ENCODE measurements around the gene RAB11FIP4. TPM values are rescaled to one million over a fixed set of nuclear protein-coding genes. Genes with fewer than 3 reads are reported as not detected.

The RAB11FIP4 gene
- total RNA-seq, 4 donors from 2014 or later, result 9.9 to 23.6 (median 16.1) TPM

DNA sequence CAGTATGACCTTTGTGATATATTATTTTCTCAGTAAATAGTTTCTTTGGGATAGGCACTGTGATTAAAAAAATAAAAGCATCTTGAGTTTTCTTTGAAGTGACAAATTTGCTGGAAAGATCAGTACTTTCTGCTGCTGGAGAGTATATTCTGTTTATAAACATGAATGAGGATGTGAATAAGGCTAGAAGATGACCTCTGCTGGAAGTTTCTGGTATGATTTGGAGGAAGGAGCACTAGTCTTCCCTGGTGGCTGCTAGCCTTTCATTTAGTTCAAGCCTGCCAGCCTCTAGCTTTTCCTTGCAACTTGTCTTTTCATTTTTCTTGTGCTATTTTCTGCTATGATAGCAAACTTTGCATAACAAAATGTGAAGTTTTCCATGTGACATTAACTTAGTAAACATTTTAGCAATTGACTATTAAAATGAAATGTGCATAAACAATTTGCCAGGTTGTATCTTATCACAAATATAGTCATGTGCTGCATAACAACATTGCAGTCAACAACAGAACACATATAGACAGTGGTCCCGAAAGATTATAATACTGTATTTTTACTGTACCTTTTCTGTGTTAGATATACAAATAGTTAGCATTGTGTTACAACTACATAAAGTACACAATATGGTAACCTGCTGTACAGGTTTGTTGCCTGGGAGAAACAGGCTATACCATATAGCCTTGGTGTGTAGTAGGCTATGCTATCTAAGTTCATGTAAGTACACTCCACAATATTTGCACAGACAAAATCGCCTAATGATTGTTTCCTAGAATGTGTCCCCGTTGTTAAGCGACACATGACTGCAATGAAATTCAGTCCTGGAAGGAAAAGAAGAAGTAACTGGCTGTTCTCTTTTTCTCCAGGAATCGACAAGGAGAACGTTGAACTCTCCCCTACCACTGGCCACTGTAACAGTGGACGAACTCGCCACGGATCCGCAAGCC is 18.1 kb upstream of the RAB11FIP4 start:
- WGBS, 2 donors, result 87 to 93% methylated on average over 10 of the region's 10 CpGs
- Histone ChIP-seq H3K4me1 (no peaks in the 10 kb centered on the region), H3K9me3 (no peaks in the 10 kb centered on the region), H3K4me3 (no peak overlapping the region), H3K27me3 (no peaks in the 10 kb centered on the region), H3K36me3 (peaks cover 0 to 34% (median 0%) of the 10 kb centered on the region in 3 donors), H3K27ac (no peak overlapping the region)
- no peak for DNase-seq
- intact Hi-C loops (cut with DNase I), result no loop called here
- TF ChIP-seq POLR2A (IDR thresholded peaks at IDR 0.05), result no peak
- TF ChIP-seq, protein P1, sequence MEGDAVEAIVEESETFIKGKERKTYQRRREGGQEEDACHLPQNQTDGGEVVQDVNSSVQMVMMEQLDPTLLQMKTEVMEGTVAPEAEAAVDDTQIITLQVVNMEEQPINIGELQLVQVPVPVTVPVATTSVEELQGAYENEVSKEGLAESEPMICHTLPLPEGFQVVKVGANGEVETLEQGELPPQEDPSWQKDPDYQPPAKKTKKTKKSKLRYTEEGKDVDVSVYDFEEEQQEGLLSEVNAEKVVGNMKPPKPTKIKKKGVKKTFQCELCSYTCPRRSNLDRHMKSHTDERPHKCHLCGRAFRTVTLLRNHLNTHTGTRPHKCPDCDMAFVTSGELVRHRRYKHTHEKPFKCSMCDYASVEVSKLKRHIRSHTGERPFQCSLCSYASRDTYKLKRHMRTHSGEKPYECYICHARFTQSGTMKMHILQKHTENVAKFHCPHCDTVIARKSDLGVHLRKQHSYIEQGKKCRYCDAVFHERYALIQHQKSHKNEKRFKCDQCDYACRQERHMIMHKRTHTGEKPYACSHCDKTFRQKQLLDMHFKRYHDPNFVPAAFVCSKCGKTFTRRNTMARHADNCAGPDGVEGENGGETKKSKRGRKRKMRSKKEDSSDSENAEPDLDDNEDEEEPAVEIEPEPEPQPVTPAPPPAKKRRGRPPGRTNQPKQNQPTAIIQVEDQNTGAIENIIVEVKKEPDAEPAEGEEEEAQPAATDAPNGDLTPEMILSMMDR (IDR thresholded peaks at IDR 0.05), result peak; percentile 38 to 66 (median 43)

DNA sequence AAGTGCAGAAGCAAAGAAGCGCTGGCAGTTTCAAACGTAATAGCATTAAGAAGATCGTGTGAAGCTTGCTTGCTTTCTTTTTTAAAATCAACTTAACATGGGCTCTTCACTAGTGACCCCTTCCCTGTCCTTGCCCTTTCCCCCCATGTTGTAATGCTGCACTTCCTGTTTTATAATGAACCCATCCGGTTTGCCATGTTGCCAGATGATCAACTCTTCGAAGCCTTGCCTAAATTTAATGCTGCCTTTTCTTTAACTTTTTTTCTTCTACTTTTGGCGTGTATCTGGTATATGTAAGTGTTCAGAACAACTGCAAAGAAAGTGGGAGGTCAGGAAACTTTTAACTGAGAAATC is 17.4 kb upstream of the RAB11FIP4 start:
- H3K9me3 ChIP-seq, result no peaks in the 10 kb centered on the region
- TF ChIP-seq, protein P1 (IDR thresholded peaks at IDR 0.05), result no peak
- TF ChIP-seq POLR2A (IDR thresholded peaks at IDR 0.05), result no peak
- WGBS, 2 donors, result 81 to 84% methylated on average over 6 of the region's 6 CpGs
- no peak overlapping the region for H3K27ac ChIP-seq
- no peaks in the 10 kb centered on the region for H3K27me3 ChIP-seq
- DNase-seq, result no peak
- no peak overlapping the region for H3K4me3 ChIP-seq
- H3K4me1 ChIP-seq, result no peaks in the 10 kb centered on the region
- H3K36me3 ChIP-seq, result peaks cover 0 to 29% (median 0%) of the 10 kb centered on the region in 3 donors
- intact Hi-C loops (cut with DNase I), result no loop called here

DNA sequence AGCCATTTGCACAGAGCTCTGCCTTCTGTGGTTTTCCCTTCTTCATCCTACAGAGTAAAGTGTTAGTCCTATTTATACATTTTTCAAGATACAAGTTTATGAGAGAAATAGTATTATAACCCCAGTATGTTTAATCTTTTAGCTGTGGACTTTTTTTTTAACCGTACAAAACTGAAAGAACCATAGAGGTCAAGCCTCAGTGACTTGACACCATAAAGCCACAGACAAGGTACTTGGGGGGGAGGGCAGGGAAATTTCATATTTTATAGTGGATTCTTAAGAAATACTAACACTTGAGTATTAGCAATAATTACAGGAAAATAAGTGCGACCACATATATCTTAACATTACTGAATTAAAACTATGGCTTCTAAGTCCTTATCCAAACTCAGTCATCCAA is 17.0 kb upstream of the RAB11FIP4 start:
- DNase-seq, result no peak
- H3K4me3 ChIP-seq, result no peak overlapping the region
- intact Hi-C loops (cut with DNase I), result no loop called here
- H3K4me1 ChIP-seq, result no peaks in the 10 kb centered on the region
- H3K9me3 ChIP-seq, result no peaks in the 10 kb centered on the region
- H3K36me3 ChIP-seq, result peaks cover 0 to 29% (median 0%) of the 10 kb centered on the region in 3 donors
- H3K27me3 ChIP-seq, result no peaks in the 10 kb centered on the region
- H3K27ac ChIP-seq, result no peak overlapping the region
- no peak for TF ChIP-seq POLR2A (IDR thresholded peaks at IDR 0.05)
- TF ChIP-seq, protein P1 (IDR thresholded peaks at IDR 0.05), result no peak
- 69 to 90% methylated on average over 2 of the region's 2 CpGs for WGBS, 2 donors

DNA sequence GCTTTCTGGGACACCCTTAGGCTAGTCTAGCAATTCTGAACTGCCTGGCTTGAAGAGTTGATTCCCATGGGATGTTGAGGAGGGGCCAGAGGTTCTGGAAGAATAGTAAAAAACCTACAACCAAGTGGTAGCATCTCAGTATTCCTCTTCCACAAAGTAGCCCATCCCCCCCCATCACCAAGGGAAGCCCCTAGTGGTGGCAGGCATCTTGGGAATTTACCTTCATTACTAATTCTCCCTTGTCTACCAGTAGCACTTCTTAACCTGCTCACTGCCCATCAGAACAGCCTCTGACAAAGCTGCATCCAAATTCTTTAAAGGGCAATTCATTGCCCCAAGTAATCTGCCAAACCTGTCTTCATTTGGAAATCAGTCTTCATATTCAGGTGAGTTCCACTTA is 12.8 kb upstream of the RAB11FIP4 start:
- intact Hi-C loops (cut with DNase I), result no loop called here
- Histone ChIP-seq H3K4me1 (no peaks in the 10 kb centered on the region), H3K36me3 (peaks cover 0 to 34% (median 0%) of the 10 kb centered on the region in 3 donors), H3K4me3 (no peak overlapping the region), H3K27me3 (no peaks in the 10 kb centered on the region), H3K9me3 (no peaks in the 10 kb centered on the region), H3K27ac (no peak overlapping the region)
- TF ChIP-seq, protein P1 (IDR thresholded peaks at IDR 0.05), result no peak
- no peak for TF ChIP-seq POLR2A (IDR thresholded peaks at IDR 0.05)
- no peak for DNase-seq

DNA sequence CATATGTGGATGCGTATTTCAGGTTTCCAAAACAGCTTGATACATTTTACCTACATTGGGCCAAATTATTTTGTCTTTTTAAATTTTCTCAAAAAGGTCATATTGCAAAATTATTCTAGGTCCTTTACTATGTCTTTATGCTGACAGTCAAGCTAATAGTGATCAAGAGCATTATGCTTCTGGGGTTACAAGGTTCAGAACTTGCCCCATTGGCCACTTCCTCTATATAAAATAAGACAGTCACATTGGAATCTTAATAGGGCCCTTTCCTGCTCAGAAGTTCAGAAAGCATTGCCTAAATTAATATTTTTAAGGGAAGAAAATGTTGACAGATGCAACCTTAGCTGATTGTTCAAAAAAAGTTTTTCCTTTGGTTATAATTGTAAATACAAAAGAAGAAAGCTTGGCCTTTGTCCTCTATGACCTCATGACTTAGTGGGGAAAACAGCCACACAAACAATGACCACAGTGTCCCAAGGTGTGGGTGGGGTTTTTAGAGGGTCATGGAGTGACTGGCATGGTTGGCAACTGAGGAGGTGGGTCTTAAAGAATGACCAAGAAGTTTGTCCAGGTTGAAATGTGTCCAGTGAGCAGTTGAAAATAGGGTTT is 11.8 kb upstream of the RAB11FIP4 start:
- H3K27me3 ChIP-seq, result no peaks in the 10 kb centered on the region
- peaks cover 0 to 23% (median 0%) of the 10 kb centered on the region in 3 donors for H3K36me3 ChIP-seq
- DNase-seq, result no peak
- H3K4me1 ChIP-seq, result no peaks in the 10 kb centered on the region
- TF ChIP-seq POLR2A (IDR thresholded peaks at IDR 0.05), result no peak
- TF ChIP-seq, protein P1 (IDR thresholded peaks at IDR 0.05), result no peak
- WGBS, 2 donors, result 93 to 100% methylated on average over 1 of the region's 1 CpG
- H3K9me3 ChIP-seq, result no peaks in the 10 kb centered on the region
- intact Hi-C loops (cut with DNase I), result no loop called here
- H3K4me3 ChIP-seq, result no peak overlapping the region
- H3K27ac ChIP-seq, result no peak overlapping the region
